Chondrocyte (in vitro differentiated cells): ENCODE results near the gene FLRT1. TPM values are rescaled to one million over a fixed set of nuclear protein-coding genes. Genes with fewer than 3 reads are reported as not detected.

ENCODE experiments used
- DNase-seq: peaks from one replicate; pipeline ENCODE4 v3.0.0; 2021; ENCODE audit warnings: mixed read lengths, low spot score
- H3K27ac Mint-ChIP-seq: one replicate; pipeline ENCODE4 v1.8.0; 2021; ENCODE audit warnings: mild to moderate bottlenecking, moderate library complexity, mixed read lengths; ENCODE audit not compliant: unreplicated experiment
- H3K27me3 Mint-ChIP-seq: 2 replicates; pipeline ENCODE4 v1.8.0; 2021; ENCODE audit warnings: low read depth, mixed read lengths
- H3K36me3 Mint-ChIP-seq: 2 replicates; pipeline ENCODE4 v1.8.0; 2021; ENCODE audit warnings: low read depth, mixed read lengths
- H3K4me1 Mint-ChIP-seq: 2 replicates; pipeline ENCODE4 v1.8.0; 2021; ENCODE audit warnings: low read depth, mild to moderate bottlenecking, mixed read lengths
- H3K4me3 Mint-ChIP-seq: one replicate; pipeline ENCODE4 v1.8.0; 2021; ENCODE audit warnings: mild to moderate bottlenecking, moderate library complexity, mixed read lengths; ENCODE audit not compliant: unreplicated experiment
- H3K9me3 Mint-ChIP-seq: 2 replicates; pipeline ENCODE4 v1.8.0; 2021; ENCODE audit warnings: low read depth, mixed read lengths
- CTCF ChIP-seq: fragments of 200-600 bp; sonication (generic); IDR thresholded peaks from 2 replicates; pipeline ENCODE4 v1.5.0; 2021; ENCODE audit warnings: antibody characterized with exemption, mild to moderate bottlenecking, moderate library complexity
- total RNA-seq: library from RNA; stranded (reverse); gene quantifications from 3 replicates; pipeline ENCODE4 v1.2.1, GENCODE V29; 2021

FLRT1 gene
- total RNA-seq, 1 donor from 2014 or later, result 0.22 TPM

- Mint-ChIP-seq H3K4me1 (no peaks in the 10 kb centered on the region), H3K27me3 (no peaks in the 10 kb centered on the region), H3K4me3 (no peak overlapping the region), H3K36me3 (no peaks in the 10 kb centered on the region), H3K9me3 (no peaks in the 10 kb centered on the region), H3K27ac (no peak overlapping the region)
- DNase-seq, result no peak
- TF ChIP-seq CTCF, result no peak
Measured at GRCh38 chr11:64070314-64070681, 34.6 kb downstream of the FLRT1 start.

GRCh38 chr11:64071849-64072248, 36.1 kb downstream of the FLRT1 start:
- Mint-ChIP-seq H3K36me3 (no peaks in the 10 kb centered on the region), H3K9me3 (no peaks in the 10 kb centered on the region), H3K4me1 (no peaks in the 10 kb centered on the region), H3K4me3 (no peak overlapping the region), H3K27ac (no peak overlapping the region), H3K27me3 (peaks cover 1% of the 10 kb centered on the region)
- TF ChIP-seq CTCF, result no peak
- DNase-seq, result no peak

GRCh38 chr11:64072403-64072802, 36.7 kb downstream of the FLRT1 start:
- Mint-ChIP-seq H3K4me3 (no peak overlapping the region), H3K9me3 (no peaks in the 10 kb centered on the region), H3K27ac (no peak overlapping the region), H3K27me3 (peaks cover 1% of the 10 kb centered on the region), H3K36me3 (no peaks in the 10 kb centered on the region), H3K4me1 (no peaks in the 10 kb centered on the region)
- TF ChIP-seq CTCF, result no peak
- DNase-seq, result no peak

GRCh38 chr11:64072871-64073270, 37.1 kb downstream of the FLRT1 start:
- no peak for DNase-seq
- Mint-ChIP-seq H3K27ac (no peak overlapping the region), H3K36me3 (no peaks in the 10 kb centered on the region), H3K4me3 (no peak overlapping the region), H3K4me1 (no peaks in the 10 kb centered on the region), H3K9me3 (no peaks in the 10 kb centered on the region), H3K27me3 (peaks cover 1% of the 10 kb centered on the region)
- no peak for TF ChIP-seq CTCF

- no peak overlapping the region for H3K27ac Mint-ChIP-seq
- DNase-seq, result no peak
- H3K9me3 Mint-ChIP-seq, result no peaks in the 10 kb centered on the region
- H3K36me3 Mint-ChIP-seq, result no peaks in the 10 kb centered on the region
- TF ChIP-seq CTCF, result no peak
- H3K27me3 Mint-ChIP-seq, result peaks cover 1% of the 10 kb centered on the region
- H3K4me1 Mint-ChIP-seq, result no peaks in the 10 kb centered on the region
- H3K4me3 Mint-ChIP-seq, result no peak overlapping the region
Measured at GRCh38 chr11:64073542-64073941, 37.8 kb downstream of the FLRT1 start.
